Liver (tissue), 9 donors: ENCODE results near the gene RAC2. TPM values are rescaled to one million over a fixed set of nuclear protein-coding genes. Genes with fewer than 3 reads are reported as not detected.

Experiments
- DNase-seq: peaks from one replicate; pipeline ENCODE4 v3.0.0-alpha.2; 2017; ENCODE audit warnings: low spot score
- H3K27ac ChIP-seq, 2 donors: one replicate each; pipeline ENCODE4 v1.7.0; 2013; ENCODE audit warnings: inconsistent platforms in 2 of 2, low read length in 2 of 2, control low read depth in 1 of 2, low read depth in 1 of 2, mild to moderate bottlenecking in 1 of 2
- H3K27me3 ChIP-seq, 4 donors: one replicate each; pipeline versions ENCODE4 v1.6.1 to v1.7.0; 2013; ENCODE audit warnings: low read length in 3 of 4, inconsistent platforms in 1 of 4, mild to moderate bottlenecking in 1 of 4, moderate library complexity in 1 of 4; ENCODE audit not compliant: control insufficient read depth in 4 of 4, insufficient read depth in 4 of 4
- H3K36me3 ChIP-seq, 4 donors: one replicate each; pipeline versions ENCODE4 v1.6.1 to v1.7.0; 2013; ENCODE audit warnings: low read length in 3 of 4, mild to moderate bottlenecking in 3 of 4, low read depth in 1 of 4, moderate library complexity in 1 of 4; ENCODE audit not compliant: control insufficient read depth in 4 of 4, insufficient read depth in 3 of 4
- H3K4me1 ChIP-seq, 4 donors: one replicate each; pipeline versions ENCODE4 v1.6.1 to v1.7.0; 2013; ENCODE audit warnings: low read length in 3 of 4, mild to moderate bottlenecking in 3 of 4, moderate library complexity in 1 of 4; ENCODE audit not compliant: control insufficient read depth in 4 of 4, insufficient read depth in 4 of 4
- H3K4me3 ChIP-seq, 3 donors: one replicate each; pipeline versions ENCODE4 v1.6.1 to v1.7.0; 2013; ENCODE audit warnings: low read length in 3 of 3, control low read depth in 1 of 3, low read depth in 1 of 3, mild to moderate bottlenecking in 1 of 3
- H3K9ac ChIP-seq, 2 donors: one replicate each; pipeline ENCODE4 v1.7.0; 2013; ENCODE audit warnings: low read length in 2 of 2, mild to moderate bottlenecking in 2 of 2, moderate library complexity in 2 of 2, control low read depth in 1 of 2, low read depth in 1 of 2
- H3K9me3 ChIP-seq, 4 donors: one replicate each; pipeline versions ENCODE4 v1.6.1 to v1.7.0; 2013; ENCODE audit warnings: low read length in 3 of 4; ENCODE audit not compliant: control insufficient read depth in 4 of 4
- EGR1 ChIP-seq, 2 donors: IDR thresholded peaks; 2 replicates each; pipeline ENCODE4 v1.6.1; 2016 to 2018; ENCODE audit warnings: antibody characterized with exemption in 2 of 2, low read depth in 2 of 2
- FOXA1 ChIP-seq: IDR thresholded peaks from 2 replicates; pipeline ENCODE4 v1.6.1; 2016; ENCODE audit warnings: antibody characterized with exemption
- GABPA ChIP-seq, 2 donors: IDR thresholded peaks in 1 of 2; conservative IDR thresholded peaks in 1 of 2; 2 replicates each; pipeline ENCODE4 v1.6.1; 2016; ENCODE audit warnings: antibody characterized with exemption in 2 of 2, mild to moderate bottlenecking in 1 of 2, moderate library complexity in 1 of 2
- HNF4A ChIP-seq, 2 donors: conservative IDR thresholded peaks; 2 replicates each; pipeline ENCODE4 v1.6.1; 2016; ENCODE audit warnings: antibody characterized with exemption in 2 of 2, mild to moderate bottlenecking in 2 of 2
- HNF4G ChIP-seq: IDR thresholded peaks from 2 replicates; pipeline ENCODE4 v1.6.1; 2016; ENCODE audit warnings: antibody characterized with exemption
- JUND ChIP-seq, 2 donors: IDR thresholded peaks; 2 replicates each; pipeline ENCODE4 v1.6.1; 2016; ENCODE audit warnings: antibody characterized with exemption in 2 of 2
- NR2F2 ChIP-seq: IDR thresholded peaks from 2 replicates; pipeline ENCODE4 v1.6.1; 2016; ENCODE audit warnings: antibody characterized with exemption
- RXRA ChIP-seq, 2 donors: IDR thresholded peaks; 2 replicates each; pipeline ENCODE4 v1.6.1; 2017 to 2018; ENCODE audit warnings: antibody characterized with exemption in 2 of 2, mild to moderate bottlenecking in 1 of 2
- SP1 ChIP-seq: IDR thresholded peaks from 2 replicates; pipeline ENCODE4 v1.6.1; 2018; ENCODE audit warnings: antibody characterized with exemption, mild to moderate bottlenecking
- TAF1 ChIP-seq: conservative IDR thresholded peaks from 2 replicates; pipeline ENCODE4 v1.6.1; 2016; ENCODE audit warnings: antibody characterized with exemption, mild to moderate bottlenecking
- YY1 ChIP-seq: IDR thresholded peaks from 2 replicates; pipeline ENCODE4 v1.6.1; 2016; ENCODE audit warnings: antibody characterized with exemption, mild to moderate bottlenecking
- WGBS: extraction: QIAGEN DNeasy Blood & Tissue Kit; methylation state at CpG from one replicate; pipeline ENCODE4 v1.1.7; 2013; 5-methylcytosine and 5-hydroxymethylcytosine counted together
- polyA plus RNA-seq, 2 donors: library from polyadenylated mRNA; stranded (reverse) in 1 of 2; unstranded in 1 of 2; fragments of 200-250 nt in 1 of 2; fragments of >200 nt in 1 of 2; fragmentation: Nextera tagmentation in 1 of 2; extraction: Ambion mirVana in 1 of 2; gene quantifications; one replicate each; pipeline versions ENCODE4 v1.2.1 to v1.2.3, GENCODE V29; 2013 to 2015
- total RNA-seq, 2 donors: library from RNA; depleted of rRNA; stranded (reverse); fragments of >200 nt; gene quantifications; one replicate each; pipeline ENCODE4 v1.2.3, GENCODE V29; 2014
- TF ChIP-seq, protein P1 (sequence below): IDR thresholded peaks from 2 replicates; pipeline ENCODE4 v1.6.1; 2016; ENCODE audit warnings: antibody characterized with exemption
- TF ChIP-seq, protein P2 (sequence below): IDR thresholded peaks from 2 replicates; pipeline ENCODE4 v1.6.1; 2016; ENCODE audit warnings: antibody characterized with exemption, mild to moderate bottlenecking
- TF ChIP-seq, protein P3 (sequence below): IDR thresholded peaks from 2 replicates; pipeline ENCODE4 v1.6.1; 2016; ENCODE audit warnings: antibody characterized with exemption
- TF ChIP-seq, protein P4 (sequence below): IDR thresholded peaks from 2 replicates; pipeline ENCODE4 v1.6.1; 2016; ENCODE audit warnings: antibody characterized with exemption
- TF ChIP-seq, protein P5 (sequence below): fragments of 150-350 bp; IDR thresholded peaks from 2 replicates; pipeline ENCODE4 v1.5.1; 2017; ENCODE audit warnings: improper control_type of control experiment, low read depth, low read length; ENCODE audit not compliant: missing input control
- donor health status: healthy.
- donor health status: healthy.
- donor health status: healthy.
- donor health status: healthy.
- donor health status: healthy.

RAC2 gene
- total and polyA plus RNA-seq, 4 donors: 4.0 to 15.0 (median 7.4) TPM

DNA sequence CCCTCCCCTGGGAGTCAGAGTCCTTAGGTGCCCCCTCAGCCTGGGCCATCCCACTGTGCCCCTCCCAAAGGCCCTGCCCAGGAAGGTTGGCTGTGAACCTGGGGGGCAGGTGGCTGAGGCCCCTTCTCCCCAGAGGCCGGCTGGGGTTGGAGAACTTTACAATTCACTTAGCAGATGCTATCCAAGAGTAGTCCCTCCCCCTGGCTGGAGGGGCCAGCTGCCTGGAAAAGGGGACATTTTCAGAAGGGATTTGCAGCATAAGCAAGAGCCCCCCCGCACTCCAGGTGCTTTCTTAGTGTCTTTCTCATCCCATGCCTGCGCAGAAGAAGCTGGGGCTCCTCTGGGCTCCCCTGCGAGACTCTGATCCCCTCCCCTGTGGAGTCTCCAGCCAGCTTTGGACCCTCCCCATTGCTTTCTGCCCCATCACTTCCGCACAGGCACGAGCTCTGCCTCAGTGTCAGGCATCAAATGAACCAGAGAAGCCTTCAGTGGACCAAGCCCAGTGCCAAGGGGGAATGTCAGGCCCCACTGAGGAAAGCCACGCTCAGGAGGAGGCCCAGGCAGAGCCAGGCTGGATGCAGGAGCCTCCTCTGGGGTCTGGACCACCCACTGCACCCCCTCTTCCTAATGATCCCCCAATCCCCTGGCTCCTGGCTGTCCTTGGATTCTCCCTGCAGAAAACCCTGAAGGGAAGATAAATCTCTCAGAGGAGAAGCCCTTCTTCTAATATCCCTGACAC is 35.5 kb downstream of the RAC2 start:
- H3K9me3 ChIP-seq: no peaks in the 10 kb centered on the region
- DNase-seq: no peak
- H3K4me3 ChIP-seq: no peak overlapping the region
- 94% methylated on average over 7 of the region's 7 CpGs for WGBS
- no peak for TF ChIP-seq NR2F2
- TF ChIP-seq TAF1: no peak
- no peak for TF ChIP-seq RXRA (IDR thresholded peaks at IDR 0.05)
- no peak for TF ChIP-seq JUND (IDR thresholded peaks at IDR 0.05)
- TF ChIP-seq, protein P1, sequence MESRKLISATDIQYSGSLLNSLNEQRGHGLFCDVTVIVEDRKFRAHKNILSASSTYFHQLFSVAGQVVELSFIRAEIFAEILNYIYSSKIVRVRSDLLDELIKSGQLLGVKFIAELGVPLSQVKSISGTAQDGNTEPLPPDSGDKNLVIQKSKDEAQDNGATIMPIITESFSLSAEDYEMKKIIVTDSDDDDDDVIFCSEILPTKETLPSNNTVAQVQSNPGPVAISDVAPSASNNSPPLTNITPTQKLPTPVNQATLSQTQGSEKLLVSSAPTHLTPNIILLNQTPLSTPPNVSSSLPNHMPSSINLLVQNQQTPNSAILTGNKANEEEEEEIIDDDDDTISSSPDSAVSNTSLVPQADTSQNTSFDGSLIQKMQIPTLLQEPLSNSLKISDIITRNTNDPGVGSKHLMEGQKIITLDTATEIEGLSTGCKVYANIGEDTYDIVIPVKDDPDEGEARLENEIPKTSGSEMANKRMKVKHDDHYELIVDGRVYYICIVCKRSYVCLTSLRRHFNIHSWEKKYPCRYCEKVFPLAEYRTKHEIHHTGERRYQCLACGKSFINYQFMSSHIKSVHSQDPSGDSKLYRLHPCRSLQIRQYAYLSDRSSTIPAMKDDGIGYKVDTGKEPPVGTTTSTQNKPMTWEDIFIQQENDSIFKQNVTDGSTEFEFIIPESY: no peak
- TF ChIP-seq, protein P2, sequence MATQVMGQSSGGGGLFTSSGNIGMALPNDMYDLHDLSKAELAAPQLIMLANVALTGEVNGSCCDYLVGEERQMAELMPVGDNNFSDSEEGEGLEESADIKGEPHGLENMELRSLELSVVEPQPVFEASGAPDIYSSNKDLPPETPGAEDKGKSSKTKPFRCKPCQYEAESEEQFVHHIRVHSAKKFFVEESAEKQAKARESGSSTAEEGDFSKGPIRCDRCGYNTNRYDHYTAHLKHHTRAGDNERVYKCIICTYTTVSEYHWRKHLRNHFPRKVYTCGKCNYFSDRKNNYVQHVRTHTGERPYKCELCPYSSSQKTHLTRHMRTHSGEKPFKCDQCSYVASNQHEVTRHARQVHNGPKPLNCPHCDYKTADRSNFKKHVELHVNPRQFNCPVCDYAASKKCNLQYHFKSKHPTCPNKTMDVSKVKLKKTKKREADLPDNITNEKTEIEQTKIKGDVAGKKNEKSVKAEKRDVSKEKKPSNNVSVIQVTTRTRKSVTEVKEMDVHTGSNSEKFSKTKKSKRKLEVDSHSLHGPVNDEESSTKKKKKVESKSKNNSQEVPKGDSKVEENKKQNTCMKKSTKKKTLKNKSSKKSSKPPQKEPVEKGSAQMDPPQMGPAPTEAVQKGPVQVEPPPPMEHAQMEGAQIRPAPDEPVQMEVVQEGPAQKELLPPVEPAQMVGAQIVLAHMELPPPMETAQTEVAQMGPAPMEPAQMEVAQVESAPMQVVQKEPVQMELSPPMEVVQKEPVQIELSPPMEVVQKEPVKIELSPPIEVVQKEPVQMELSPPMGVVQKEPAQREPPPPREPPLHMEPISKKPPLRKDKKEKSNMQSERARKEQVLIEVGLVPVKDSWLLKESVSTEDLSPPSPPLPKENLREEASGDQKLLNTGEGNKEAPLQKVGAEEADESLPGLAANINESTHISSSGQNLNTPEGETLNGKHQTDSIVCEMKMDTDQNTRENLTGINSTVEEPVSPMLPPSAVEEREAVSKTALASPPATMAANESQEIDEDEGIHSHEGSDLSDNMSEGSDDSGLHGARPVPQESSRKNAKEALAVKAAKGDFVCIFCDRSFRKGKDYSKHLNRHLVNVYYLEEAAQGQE: no peak
- TF ChIP-seq, protein P3, sequence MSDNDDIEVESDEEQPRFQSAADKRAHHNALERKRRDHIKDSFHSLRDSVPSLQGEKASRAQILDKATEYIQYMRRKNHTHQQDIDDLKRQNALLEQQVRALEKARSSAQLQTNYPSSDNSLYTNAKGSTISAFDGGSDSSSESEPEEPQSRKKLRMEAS: no peak
- no peak for TF ChIP-seq FOXA1
- TF ChIP-seq EGR1 (IDR thresholded peaks at IDR 0.05; ENCODE audit: low read depth in 2 of 2): no peak
- no peak for TF ChIP-seq GABPA (IDR thresholded peaks at IDR 0.05 in 1 of 2, conservative IDR thresholded peaks at IDR 0.05 in 1 of 2)
- TF ChIP-seq HNF4G: no peak
- no peak for TF ChIP-seq SP1
- H3K27ac ChIP-seq: no peak overlapping the region
- peaks cover 0 to 4% (median 0%) of the 10 kb centered on the region in 4 donors for H3K27me3 ChIP-seq
- H3K9ac ChIP-seq: no peak overlapping the region
- H3K36me3 ChIP-seq: no peaks in the 10 kb centered on the region
- peaks cover 0 to 2% (median 1%) of the 10 kb centered on the region in 4 donors for H3K4me1 ChIP-seq

DNA sequence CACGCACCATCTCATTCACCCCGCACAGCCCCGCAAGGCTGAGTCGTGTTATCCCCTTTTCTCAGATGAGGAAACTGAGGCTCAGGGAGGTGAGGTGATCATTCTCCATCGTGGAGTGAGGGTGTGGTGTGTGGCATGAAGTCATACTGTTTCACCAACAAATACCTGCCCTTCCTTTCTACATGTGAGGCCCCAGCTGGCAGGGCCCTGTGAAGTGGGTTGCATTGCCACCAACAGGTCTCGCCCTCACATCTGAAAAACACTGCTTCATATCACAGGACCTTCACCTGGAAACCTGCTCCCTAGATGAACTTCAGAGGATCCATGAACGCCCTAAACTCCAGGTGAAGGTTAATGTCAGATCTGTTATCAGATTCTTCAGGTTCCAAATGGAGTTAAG is 36.1 kb downstream of the RAC2 start:
- 87% methylated on average over 7 of the region's 7 CpGs for WGBS
- no peak overlapping the region for H3K9ac ChIP-seq
- peaks cover 0 to 2% (median 1%) of the 10 kb centered on the region in 4 donors for H3K4me1 ChIP-seq
- no peak for DNase-seq
- H3K27ac ChIP-seq: no peak overlapping the region
- H3K36me3 ChIP-seq: no peaks in the 10 kb centered on the region
- no peaks in the 10 kb centered on the region for H3K9me3 ChIP-seq
- H3K27me3 ChIP-seq: peaks cover 0 to 4% (median 0%) of the 10 kb centered on the region in 4 donors
- H3K4me3 ChIP-seq: no peak overlapping the region
- TF ChIP-seq RXRA (IDR thresholded peaks at IDR 0.05) (no peak), HNF4G (no peak), EGR1 (IDR thresholded peaks at IDR 0.05; ENCODE audit: low read depth in 2 of 2) (no peak), HNF4A (conservative IDR thresholded peaks at IDR 0.05) (no peak), JUND (IDR thresholded peaks at IDR 0.05) (no peak), GABPA (IDR thresholded peaks at IDR 0.05 in 1 of 2, conservative IDR thresholded peaks at IDR 0.05 in 1 of 2) (no peak), TAF1 (no peak), SP1 (no peak), YY1 (no peak), NR2F2 (no peak)
- TF ChIP-seq, protein P4, sequence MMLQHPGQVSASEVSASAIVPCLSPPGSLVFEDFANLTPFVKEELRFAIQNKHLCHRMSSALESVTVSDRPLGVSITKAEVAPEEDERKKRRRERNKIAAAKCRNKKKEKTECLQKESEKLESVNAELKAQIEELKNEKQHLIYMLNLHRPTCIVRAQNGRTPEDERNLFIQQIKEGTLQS: no peak
- TF ChIP-seq, protein P5, sequence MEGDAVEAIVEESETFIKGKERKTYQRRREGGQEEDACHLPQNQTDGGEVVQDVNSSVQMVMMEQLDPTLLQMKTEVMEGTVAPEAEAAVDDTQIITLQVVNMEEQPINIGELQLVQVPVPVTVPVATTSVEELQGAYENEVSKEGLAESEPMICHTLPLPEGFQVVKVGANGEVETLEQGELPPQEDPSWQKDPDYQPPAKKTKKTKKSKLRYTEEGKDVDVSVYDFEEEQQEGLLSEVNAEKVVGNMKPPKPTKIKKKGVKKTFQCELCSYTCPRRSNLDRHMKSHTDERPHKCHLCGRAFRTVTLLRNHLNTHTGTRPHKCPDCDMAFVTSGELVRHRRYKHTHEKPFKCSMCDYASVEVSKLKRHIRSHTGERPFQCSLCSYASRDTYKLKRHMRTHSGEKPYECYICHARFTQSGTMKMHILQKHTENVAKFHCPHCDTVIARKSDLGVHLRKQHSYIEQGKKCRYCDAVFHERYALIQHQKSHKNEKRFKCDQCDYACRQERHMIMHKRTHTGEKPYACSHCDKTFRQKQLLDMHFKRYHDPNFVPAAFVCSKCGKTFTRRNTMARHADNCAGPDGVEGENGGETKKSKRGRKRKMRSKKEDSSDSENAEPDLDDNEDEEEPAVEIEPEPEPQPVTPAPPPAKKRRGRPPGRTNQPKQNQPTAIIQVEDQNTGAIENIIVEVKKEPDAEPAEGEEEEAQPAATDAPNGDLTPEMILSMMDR: no peak
- TF ChIP-seq, protein P2: no peak
- TF ChIP-seq, protein P1: no peak
